ENCODE measurements around the gene IMP4.

The IMP4 gene

DNA sequence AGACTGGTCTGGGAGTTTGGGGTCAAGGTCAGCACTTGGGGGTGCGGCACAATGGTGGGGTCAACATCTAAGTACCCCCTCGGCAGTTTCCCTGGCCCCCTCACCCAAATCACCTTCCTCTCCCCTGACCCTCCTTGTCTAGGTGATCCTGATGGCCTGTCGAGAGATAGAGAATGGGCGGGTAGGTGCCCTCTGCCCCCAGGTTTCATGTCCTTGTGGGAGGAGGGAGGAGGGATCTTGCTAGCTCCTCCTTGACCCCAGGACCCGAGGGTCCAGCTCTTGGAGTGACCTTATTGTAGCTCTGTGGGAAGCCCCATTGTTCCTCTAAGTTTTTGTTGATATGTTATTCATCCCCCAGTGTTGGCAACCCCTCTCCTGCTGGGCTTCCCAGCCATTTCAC is 16.8 kb downstream of the IMP4 start:
- Histone ChIP-seq H3K4me3 (ENCODE audit: low read length) (no peak overlapping the region), H3K27ac (ENCODE audit: low read depth, low read length) (no peak overlapping the region), H3K9me3 (ENCODE audit: insufficient read depth, low read depth, low read length) (0 out of 2 replicates have a peak, but pooled peaks cover 2% of the 10 kb centered on the region), H3K9ac (ENCODE audit: low read depth, low read length) (no peak overlapping the region), H3K4me1 (ENCODE audit: insufficient read depth, low read length) (no peaks in the 10 kb centered on the region), H3K36me3 (ENCODE audit: insufficient read depth, low read length) (no peaks in the 10 kb centered on the region), H3K27me3 (ENCODE audit: insufficient read depth, low read length) (peaks cover 28% of the 10 kb centered on the region)
- 83% methylated on average over 5 of the region's 5 CpGs for WGBS

DNA sequence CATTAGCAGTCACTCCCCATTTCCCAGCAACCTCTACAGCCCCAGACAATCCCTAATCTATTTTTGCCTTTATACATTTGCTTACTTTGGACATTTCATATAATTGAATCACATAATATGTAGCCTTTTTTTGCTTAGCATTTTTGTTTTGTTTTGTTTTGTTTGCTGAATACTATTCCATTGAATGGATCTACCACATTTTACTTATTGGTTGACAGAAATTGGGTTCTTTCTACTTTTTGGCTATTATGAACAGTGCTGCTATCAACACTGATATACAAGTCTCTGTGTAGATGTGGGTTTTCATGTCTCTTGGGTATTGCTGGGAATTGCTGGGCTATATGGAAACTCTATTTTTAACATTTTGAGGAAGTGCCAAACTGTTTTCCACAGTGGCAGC is 20.8 kb downstream of the IMP4 start:
- H3K27me3 ChIP-seq (ENCODE audit: insufficient read depth, low read length) = no peaks in the 10 kb centered on the region; the same call in 1 of the 2 replicates
- no peak overlapping the region for H3K9ac ChIP-seq (ENCODE audit: low read depth, low read length)
- H3K27ac ChIP-seq (ENCODE audit: low read depth, low read length) = no peak overlapping the region
- 0 out of 2 replicates have a peak, but pooled peaks cover 2% of the 10 kb centered on the region for H3K9me3 ChIP-seq (ENCODE audit: insufficient read depth, low read depth, low read length)
- peaks cover under 1% of the 10 kb centered on the region; the same call in 1 of the 2 replicates for H3K4me1 ChIP-seq (ENCODE audit: insufficient read depth, low read length)
- no peak overlapping the region for H3K4me3 ChIP-seq (ENCODE audit: low read length)
- no peaks in the 10 kb centered on the region for H3K36me3 ChIP-seq (ENCODE audit: insufficient read depth, low read length)

DNA sequence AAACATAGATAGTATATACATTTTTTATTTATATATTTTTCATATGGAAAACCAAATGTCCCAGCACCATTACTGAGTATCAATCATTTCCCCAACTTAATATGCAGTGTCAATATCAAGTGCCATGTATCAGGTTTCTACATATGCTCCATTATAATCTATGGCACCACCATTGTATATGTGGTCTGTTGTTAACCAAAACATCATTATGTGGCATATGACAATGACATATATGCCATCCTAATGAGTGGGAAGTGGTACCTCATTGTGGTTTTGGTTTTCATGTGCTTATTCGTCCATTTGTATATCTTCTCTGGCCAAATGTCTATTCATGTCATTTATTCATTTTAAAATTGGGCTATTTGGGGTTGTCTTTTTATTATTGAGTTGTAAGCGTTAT is 22.4 kb downstream of the IMP4 start:
- WGBS = no CpG with 5 or more reads among the region's 2 CpGs
- H3K27ac ChIP-seq (ENCODE audit: low read depth, low read length) = no peak overlapping the region
- no peaks in the 10 kb centered on the region for H3K36me3 ChIP-seq (ENCODE audit: insufficient read depth, low read length)
- H3K27me3 ChIP-seq (ENCODE audit: insufficient read depth, low read length) = no peaks in the 10 kb centered on the region; the same call in 1 of the 2 replicates
- H3K9me3 ChIP-seq (ENCODE audit: insufficient read depth, low read depth, low read length) = 0 out of 2 replicates have a peak, but pooled peaks cover 2% of the 10 kb centered on the region
- H3K4me1 ChIP-seq (ENCODE audit: insufficient read depth, low read length) = peaks cover 15% of the 10 kb centered on the region
- no peak overlapping the region for H3K4me3 ChIP-seq (ENCODE audit: low read length)
- no peak overlapping the region for H3K9ac ChIP-seq (ENCODE audit: low read depth, low read length)

DNA sequence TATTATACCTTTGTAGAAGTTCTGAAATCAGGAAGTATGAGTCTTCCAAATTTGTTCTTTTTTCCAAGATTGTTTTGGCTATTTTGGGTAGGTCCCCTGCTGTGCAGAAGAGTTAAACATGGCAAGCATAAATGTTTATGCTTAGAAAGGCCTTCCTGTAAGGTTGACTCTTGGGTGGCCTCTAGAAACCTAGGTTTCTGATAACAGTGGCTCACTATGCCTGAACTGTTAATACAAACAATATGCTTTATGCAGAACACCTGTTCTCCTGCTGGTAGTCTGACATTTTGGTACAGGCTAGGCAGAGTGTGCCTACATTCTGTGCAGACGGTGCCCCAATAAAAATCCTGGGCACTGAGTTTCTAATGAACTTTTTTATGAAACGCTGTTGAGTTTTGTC is 23.3 kb downstream of the IMP4 start:
- H3K36me3 ChIP-seq (ENCODE audit: insufficient read depth, low read length) = no peaks in the 10 kb centered on the region
- WGBS = 95% methylated on average over 2 of the region's 2 CpGs
- H3K9me3 ChIP-seq (ENCODE audit: insufficient read depth, low read depth, low read length) = 0 out of 2 replicates have a peak, but pooled peaks cover 2% of the 10 kb centered on the region
- no peak overlapping the region for H3K9ac ChIP-seq (ENCODE audit: low read depth, low read length)
- H3K27me3 ChIP-seq (ENCODE audit: insufficient read depth, low read length) = no peaks in the 10 kb centered on the region; the same call in 1 of the 2 replicates
- no peak overlapping the region for H3K4me3 ChIP-seq (ENCODE audit: low read length)
- peaks cover 15% of the 10 kb centered on the region for H3K4me1 ChIP-seq (ENCODE audit: insufficient read depth, low read length)
- no peak overlapping the region for H3K27ac ChIP-seq (ENCODE audit: low read depth, low read length)

DNA sequence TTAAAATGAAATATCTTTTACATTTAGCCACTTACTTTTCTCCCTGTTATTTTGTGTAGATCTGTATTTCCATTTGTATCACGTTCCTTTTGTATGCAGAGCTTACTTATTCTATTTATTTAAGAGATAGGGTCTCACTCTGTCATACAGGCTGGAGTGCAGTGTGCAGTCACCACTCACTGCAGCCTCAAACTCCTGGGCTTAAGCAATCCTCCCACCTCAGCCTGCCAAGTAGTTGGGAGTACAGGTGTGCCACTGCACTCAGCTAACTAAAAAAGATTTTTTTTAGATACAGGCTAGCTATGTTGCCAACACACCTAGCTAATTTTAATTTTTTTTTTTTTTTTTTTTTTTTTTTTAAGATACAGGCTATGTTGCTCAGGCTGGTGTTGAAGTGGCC is 24.0 kb downstream of the IMP4 start:
- Histone ChIP-seq H3K9ac (ENCODE audit: low read depth, low read length) (no peak overlapping the region), H3K4me1 (ENCODE audit: insufficient read depth, low read length) (peaks cover 20% of the 10 kb centered on the region), H3K27ac (ENCODE audit: low read depth, low read length) (no peak overlapping the region), H3K4me3 (ENCODE audit: low read length) (no peak overlapping the region), H3K9me3 (ENCODE audit: insufficient read depth, low read depth, low read length) (0 out of 2 replicates have a peak, but pooled peaks cover 2% of the 10 kb centered on the region), H3K27me3 (ENCODE audit: insufficient read depth, low read length) (peaks cover 2% of the 10 kb centered on the region; the same call in 1 of the 2 replicates), H3K36me3 (ENCODE audit: insufficient read depth, low read length) (no peaks in the 10 kb centered on the region)
- no CpG with 5 or more reads among the region's 1 CpG for WGBS

DNA sequence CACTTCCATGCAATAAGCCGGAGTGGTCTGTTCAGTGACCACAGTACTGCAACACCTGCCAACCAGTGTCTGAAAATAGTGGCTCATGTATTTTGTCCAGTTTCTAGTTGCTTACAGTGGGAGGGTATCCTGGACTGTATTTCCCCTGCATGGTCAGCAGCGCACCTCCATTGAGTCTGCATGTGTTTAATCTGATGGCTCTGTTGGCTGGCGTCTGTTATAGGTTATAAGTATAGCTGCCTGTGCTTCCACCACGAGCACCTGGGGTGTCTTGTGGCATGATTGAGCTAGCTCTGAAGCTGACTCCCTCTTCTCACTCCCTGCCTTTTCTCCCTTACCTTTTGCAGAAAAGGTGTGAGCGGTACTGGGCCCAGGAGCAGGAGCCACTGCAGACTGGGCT is 26.1 kb downstream of the IMP4 start:
- H3K9me3 ChIP-seq (ENCODE audit: insufficient read depth, low read depth, low read length) = no peaks in the 10 kb centered on the region
- H3K4me1 ChIP-seq (ENCODE audit: insufficient read depth, low read length) = peaks cover 21% of the 10 kb centered on the region
- H3K9ac ChIP-seq (ENCODE audit: low read depth, low read length) = no peak overlapping the region
- H3K36me3 ChIP-seq (ENCODE audit: insufficient read depth, low read length) = no peaks in the 10 kb centered on the region
- 93% methylated on average over 5 of the region's 5 CpGs for WGBS
- no peak overlapping the region for H3K4me3 ChIP-seq (ENCODE audit: low read length)
- H3K27me3 ChIP-seq (ENCODE audit: insufficient read depth, low read length) = 0 out of 2 replicates have a peak, but pooled peaks cover 2% of the 10 kb centered on the region
- H3K27ac ChIP-seq (ENCODE audit: low read depth, low read length) = no peak overlapping the region

DNA sequence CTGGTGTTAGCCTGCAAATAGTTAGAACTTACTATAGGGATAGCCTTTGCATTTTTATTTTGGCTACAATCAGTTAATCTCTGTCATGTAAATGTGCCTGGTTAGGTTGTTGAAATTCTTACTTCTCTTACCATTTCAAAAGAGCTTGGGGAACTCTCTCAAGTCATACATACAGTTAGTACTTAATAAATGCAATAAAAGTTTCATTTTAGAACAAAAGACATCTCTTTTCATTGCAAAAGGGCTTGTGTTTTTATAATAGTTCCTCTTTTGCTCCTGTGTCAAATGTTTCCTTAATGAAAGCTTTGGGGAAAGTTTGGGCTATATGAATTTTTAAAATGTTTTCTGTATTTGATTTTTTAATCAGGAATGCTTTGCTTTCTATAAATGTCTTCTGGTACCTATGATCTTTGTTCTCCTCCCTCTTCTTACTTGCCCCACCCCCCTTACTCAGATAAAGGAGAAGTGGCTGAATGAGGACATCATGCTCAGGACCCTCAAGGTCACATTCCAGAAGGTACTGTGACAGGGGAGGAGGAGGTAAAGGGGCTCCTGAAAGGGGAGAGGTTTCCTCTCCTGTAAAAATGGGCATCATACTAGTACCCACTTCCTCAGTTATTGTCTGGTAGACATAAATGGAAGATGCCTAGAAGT is 26.7 kb downstream of the IMP4 start:
- H3K4me1 ChIP-seq (ENCODE audit: insufficient read depth, low read length) = peaks cover 21% of the 10 kb centered on the region
- no peak overlapping the region for H3K27ac ChIP-seq (ENCODE audit: low read depth, low read length)
- H3K9ac ChIP-seq (ENCODE audit: low read depth, low read length) = no peak overlapping the region
- H3K4me3 ChIP-seq (ENCODE audit: low read length) = no peak overlapping the region
- H3K36me3 ChIP-seq (ENCODE audit: insufficient read depth, low read length) = no peaks in the 10 kb centered on the region
- H3K9me3 ChIP-seq (ENCODE audit: insufficient read depth, low read depth, low read length) = no peaks in the 10 kb centered on the region
- H3K27me3 ChIP-seq (ENCODE audit: insufficient read depth, low read length) = 0 out of 2 replicates have a peak, but pooled peaks cover 2% of the 10 kb centered on the region

DNA sequence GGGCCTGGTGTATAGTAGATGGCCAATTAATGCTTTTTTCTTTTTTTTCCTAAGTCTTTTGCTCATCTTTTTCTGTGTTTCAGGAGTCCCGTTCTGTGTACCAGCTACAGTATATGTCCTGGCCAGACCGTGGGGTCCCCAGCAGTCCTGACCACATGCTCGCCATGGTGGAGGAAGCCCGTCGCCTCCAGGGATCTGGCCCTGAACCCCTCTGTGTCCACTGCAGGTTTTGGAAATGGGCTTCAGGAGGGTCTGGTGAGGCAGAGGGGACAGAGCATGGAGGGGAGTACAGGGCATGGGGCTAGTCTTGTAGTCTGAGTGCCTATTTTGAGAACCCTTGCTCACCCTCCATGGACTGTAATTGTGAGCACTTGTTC is 27.3 kb downstream of the IMP4 start:
- no peaks in the 10 kb centered on the region for H3K36me3 ChIP-seq (ENCODE audit: insufficient read depth, low read length)
- no peaks in the 10 kb centered on the region for H3K9me3 ChIP-seq (ENCODE audit: insufficient read depth, low read depth, low read length)
- H3K9ac ChIP-seq (ENCODE audit: low read depth, low read length) = no peak overlapping the region
- no peak overlapping the region for H3K27ac ChIP-seq (ENCODE audit: low read depth, low read length)
- H3K4me3 ChIP-seq (ENCODE audit: low read length) = no peak overlapping the region
- H3K27me3 ChIP-seq (ENCODE audit: insufficient read depth, low read length) = 0 out of 2 replicates have a peak, but pooled peaks cover 2% of the 10 kb centered on the region
- 90% methylated on average over 5 of the region's 5 CpGs for WGBS
- H3K4me1 ChIP-seq (ENCODE audit: insufficient read depth, low read length) = peaks cover 21% of the 10 kb centered on the region

DNA sequence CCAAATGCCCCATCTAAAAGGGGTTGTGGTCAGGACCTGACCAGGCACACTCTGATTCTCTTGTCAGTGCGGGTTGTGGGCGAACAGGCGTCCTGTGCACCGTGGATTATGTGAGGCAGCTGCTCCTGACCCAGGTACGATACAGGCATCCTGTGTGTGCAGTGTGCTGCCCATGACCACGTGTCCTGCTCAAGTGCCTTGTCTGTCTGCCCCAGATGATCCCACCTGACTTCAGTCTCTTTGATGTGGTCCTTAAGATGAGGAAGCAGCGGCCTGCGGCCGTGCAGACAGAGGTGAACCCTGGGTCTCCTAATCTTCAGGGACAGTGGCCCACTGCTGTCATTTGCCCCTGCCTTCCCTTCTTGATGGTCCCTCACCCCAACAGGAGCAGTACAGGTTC is 27.8 kb downstream of the IMP4 start:
- Histone ChIP-seq H3K9ac (ENCODE audit: low read depth, low read length) (no peak overlapping the region), H3K4me1 (ENCODE audit: insufficient read depth, low read length) (peaks cover 21% of the 10 kb centered on the region)
- WGBS = 95% methylated on average over 9 of the region's 9 CpGs

DNA sequence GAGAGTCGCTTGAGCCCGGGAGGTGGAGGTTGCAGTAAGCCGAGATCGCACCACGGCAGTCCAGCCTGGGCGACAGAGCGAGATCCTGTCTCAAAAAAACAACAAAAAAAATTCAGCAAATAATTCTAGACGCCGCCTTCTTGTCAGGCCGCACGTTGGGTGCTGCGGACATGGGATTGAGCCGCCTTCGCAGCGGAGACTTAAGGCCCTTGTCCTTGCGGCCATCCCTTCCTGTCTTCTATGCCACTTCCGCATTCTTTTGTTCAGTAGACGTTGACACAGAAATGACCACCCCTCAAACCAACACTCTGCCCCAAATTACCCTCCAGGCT is 29.0 kb downstream of the IMP4 start:
- Histone ChIP-seq H3K27ac (ENCODE audit: low read depth, low read length) (no peak overlapping the region), H3K4me1 (ENCODE audit: insufficient read depth, low read length) (peaks cover 21% of the 10 kb centered on the region), H3K27me3 (ENCODE audit: insufficient read depth, low read length) (0 out of 2 replicates have a peak, but pooled peaks cover 2% of the 10 kb centered on the region), H3K36me3 (ENCODE audit: insufficient read depth, low read length) (peaks cover 5% of the 10 kb centered on the region; the same call in 1 of the 2 replicates), H3K9ac (ENCODE audit: low read depth, low read length) (peak overlapping the region; percentile 82), H3K9me3 (ENCODE audit: insufficient read depth, low read depth, low read length) (no peaks in the 10 kb centered on the region), H3K4me3 (ENCODE audit: low read length) (peak overlapping the region; percentile 80)
- WGBS = 63% methylated on average over 18 of the region's 18 CpGs

More for the DNA sequence above, 27.8 kb downstream of the IMP4 start:
- Histone ChIP-seq H3K4me3 (ENCODE audit: low read length) (no peak overlapping the region), H3K27ac (ENCODE audit: low read depth, low read length) (no peak overlapping the region), H3K36me3 (ENCODE audit: insufficient read depth, low read length) (peaks cover 2% of the 10 kb centered on the region; the same call in 1 of the 2 replicates), H3K9me3 (ENCODE audit: insufficient read depth, low read depth, low read length) (no peaks in the 10 kb centered on the region), H3K27me3 (ENCODE audit: insufficient read depth, low read length) (0 out of 2 replicates have a peak, but pooled peaks cover 2% of the 10 kb centered on the region)

DNA sequence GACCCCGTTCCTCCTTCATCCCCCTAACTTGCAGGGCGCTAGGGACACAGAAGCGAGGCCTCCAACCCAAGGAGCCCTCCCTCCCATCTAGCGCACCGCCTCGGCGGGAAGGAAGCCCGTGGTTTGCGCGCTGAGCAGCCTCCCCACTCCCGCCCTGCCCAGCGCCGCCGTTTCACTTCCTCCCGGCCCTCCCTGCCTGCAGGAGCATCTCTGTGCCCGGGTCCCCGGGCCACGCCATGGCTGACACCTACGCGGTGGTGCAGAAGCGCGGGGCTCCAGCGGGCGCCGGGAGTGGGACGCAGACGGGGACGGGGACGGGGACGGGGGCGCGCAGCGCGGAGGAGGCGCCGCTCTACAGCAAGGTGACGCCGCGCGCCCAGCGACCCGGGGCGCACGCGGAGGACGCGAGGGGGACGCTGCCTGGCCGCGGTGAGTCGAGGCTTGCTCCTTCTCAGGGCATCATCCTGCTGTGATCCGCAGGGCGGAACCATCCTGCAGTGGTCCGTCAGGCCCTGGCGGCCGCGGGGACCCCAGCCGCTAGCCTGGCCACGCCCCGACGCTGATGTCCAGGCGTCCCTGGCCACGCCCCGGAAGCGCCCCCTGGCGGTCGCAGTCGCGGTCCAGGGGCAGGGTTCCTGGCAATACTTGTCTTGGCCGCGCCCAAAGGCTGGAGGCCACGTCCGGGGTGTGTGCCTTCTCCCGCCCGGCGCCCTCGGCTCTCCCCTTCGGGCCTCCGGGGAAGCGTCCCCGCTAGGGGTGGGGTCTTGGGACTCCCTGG is 29.5 kb downstream of the IMP4 start:
- H3K4me3 ChIP-seq (ENCODE audit: low read length) = peak overlapping the region; percentile 80
- H3K36me3 ChIP-seq (ENCODE audit: insufficient read depth, low read length) = peaks cover 5% of the 10 kb centered on the region; the same call in 1 of the 2 replicates
- 0 out of 2 replicates have a peak, but pooled peaks cover 2% of the 10 kb centered on the region for H3K27me3 ChIP-seq (ENCODE audit: insufficient read depth, low read length)
- peaks cover 21% of the 10 kb centered on the region for H3K4me1 ChIP-seq (ENCODE audit: insufficient read depth, low read length)
- peak overlapping the region; percentile 82 for H3K9ac ChIP-seq (ENCODE audit: low read depth, low read length)
- WGBS = under 1% methylated on average over 81 of the region's 81 CpGs
- peak overlapping the region; percentile 40; the same call in 1 of the 2 replicates for H3K27ac ChIP-seq (ENCODE audit: low read depth, low read length)
- no peaks in the 10 kb centered on the region for H3K9me3 ChIP-seq (ENCODE audit: insufficient read depth, low read depth, low read length)
